Vagina (tissue), 2 donors: Measurements from ENCODE around the gene CDC25A. TPM values are rescaled to one million over a fixed set of nuclear protein-coding genes. Genes with fewer than 3 reads are reported as not detected.

ENCODE experiments used
- DNase-seq, 2 donors: peaks; one replicate each; pipeline ENCODE4 v3.0.0-alpha.2; 2017; ENCODE audit errors: extremely low spot score in 2 of 2
- H3K27ac ChIP-seq: fragments of 200-600 bp; sonication (generic); one replicate; pipeline ENCODE4 v1.5.1; 2019
- H3K27me3 ChIP-seq: fragments of 200-600 bp; sonication (generic); one replicate; pipeline ENCODE4 v1.5.1; 2019
- H3K36me3 ChIP-seq, 2 donors: fragments of 200-600 bp; sonication (generic); one replicate each; pipeline ENCODE4 v1.5.1; 2017 to 2019
- H3K4me1 ChIP-seq: fragments of 200-600 bp; sonication (generic); one replicate; pipeline ENCODE4 v1.5.1; 2019
- H3K4me3 ChIP-seq, 2 donors: fragments of 200-600 bp; sonication (generic); 1 replicate in 1 of 2; 2 replicates in 1 of 2; pipeline ENCODE4 v1.5.1; 2016 to 2019
- H3K9me3 ChIP-seq: fragments of 200-600 bp; sonication (generic); one replicate; pipeline ENCODE4 v1.5.1; 2019
- POLR2A ChIP-seq, 2 donors: fragments of 450-650 bp; IDR thresholded peaks; one replicate each; pipeline ENCODE4 v1.6.1; 2017; ENCODE audit warnings: antibody characterized with exemption in 2 of 2, mild to moderate bottlenecking in 2 of 2, moderate library complexity in 2 of 2
- POLR2AphosphoS5 ChIP-seq, 2 donors: sonication (generic); formaldehyde crosslinking; IDR thresholded peaks; one replicate each; pipeline ENCODE4 v1.9.0; 2017; ENCODE audit warnings: antibody characterized with exemption in 2 of 2, mild to moderate bottlenecking in 2 of 2, low read depth in 1 of 2; ENCODE audit not compliant: insufficient read depth in 1 of 2
- intact Hi-C: fragments of 100-400 bp; cut with DNase I; formaldehyde crosslinking; loops from one replicate; pipeline ENCODE4 v1.15.1; 2023
- total RNA-seq: library from RNA; depleted of rRNA; stranded (reverse); fragments of >200 nt; gene quantifications from one replicate; pipeline ENCODE4 v1.2.3, GENCODE V29; 2016
- TF ChIP-seq, protein P1 (sequence below), 3 experiments: fragments of 450-650 bp in 2 of 3; fragments of 200-600 bp in 1 of 3; sonication (generic) in 1 of 3; IDR thresholded peaks; one replicate each; pipeline ENCODE4 v1.5.1; 2017 to 2019; ENCODE audit warnings: antibody characterized with exemption in 3 of 3, mild to moderate bottlenecking in 2 of 3, moderate library complexity in 2 of 3

CDC25A gene
- total RNA-seq, 1 donor from 2014 or later: 8.8 TPM

DNA sequence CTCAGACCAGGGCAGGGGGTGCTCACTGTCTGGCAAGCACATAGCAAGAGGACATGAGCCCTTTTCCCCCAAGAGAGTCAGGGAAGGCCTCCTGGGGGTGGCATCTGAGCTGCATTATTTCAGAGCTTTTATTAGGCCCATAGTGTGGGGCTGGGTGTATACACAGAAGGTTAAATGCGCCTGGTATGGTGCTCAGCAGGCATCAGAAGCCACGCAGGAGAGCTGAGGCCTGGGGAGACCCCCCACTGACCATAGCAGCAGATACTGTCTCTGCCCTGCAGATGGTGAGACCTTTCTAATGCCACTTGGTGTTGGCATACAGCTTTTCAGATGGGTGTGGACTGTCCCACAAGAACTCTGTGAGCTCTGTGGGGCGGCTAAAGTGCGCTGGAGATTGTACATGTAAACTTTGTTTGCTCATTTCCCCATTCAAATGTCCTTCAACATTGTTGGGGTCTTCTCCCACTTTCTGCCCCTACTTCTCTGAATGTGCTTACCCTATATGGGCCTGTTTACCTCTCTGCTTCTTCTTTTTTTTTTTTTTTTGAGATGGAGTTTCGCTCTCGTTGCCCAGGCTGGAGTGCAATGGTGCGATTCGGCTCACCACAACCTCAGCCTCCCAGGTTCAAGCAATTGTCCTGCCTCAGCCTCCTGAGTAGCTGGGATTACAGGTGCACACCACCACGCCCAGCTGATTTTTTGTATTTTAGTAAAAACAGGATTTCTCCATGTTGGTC lies 62.2 kb downstream of the CDC25A start:
- TF ChIP-seq POLR2AphosphoS5 (IDR thresholded peaks at IDR 0.05; ENCODE audit: insufficient read depth in 1 of 2, low read depth in 1 of 2) (no peak), POLR2A (IDR thresholded peaks at IDR 0.05) (no peak)
- TF ChIP-seq, protein P1, sequence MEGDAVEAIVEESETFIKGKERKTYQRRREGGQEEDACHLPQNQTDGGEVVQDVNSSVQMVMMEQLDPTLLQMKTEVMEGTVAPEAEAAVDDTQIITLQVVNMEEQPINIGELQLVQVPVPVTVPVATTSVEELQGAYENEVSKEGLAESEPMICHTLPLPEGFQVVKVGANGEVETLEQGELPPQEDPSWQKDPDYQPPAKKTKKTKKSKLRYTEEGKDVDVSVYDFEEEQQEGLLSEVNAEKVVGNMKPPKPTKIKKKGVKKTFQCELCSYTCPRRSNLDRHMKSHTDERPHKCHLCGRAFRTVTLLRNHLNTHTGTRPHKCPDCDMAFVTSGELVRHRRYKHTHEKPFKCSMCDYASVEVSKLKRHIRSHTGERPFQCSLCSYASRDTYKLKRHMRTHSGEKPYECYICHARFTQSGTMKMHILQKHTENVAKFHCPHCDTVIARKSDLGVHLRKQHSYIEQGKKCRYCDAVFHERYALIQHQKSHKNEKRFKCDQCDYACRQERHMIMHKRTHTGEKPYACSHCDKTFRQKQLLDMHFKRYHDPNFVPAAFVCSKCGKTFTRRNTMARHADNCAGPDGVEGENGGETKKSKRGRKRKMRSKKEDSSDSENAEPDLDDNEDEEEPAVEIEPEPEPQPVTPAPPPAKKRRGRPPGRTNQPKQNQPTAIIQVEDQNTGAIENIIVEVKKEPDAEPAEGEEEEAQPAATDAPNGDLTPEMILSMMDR (IDR thresholded peaks at IDR 0.05): no peak
- intact Hi-C loops: no loop called here
- Histone ChIP-seq H3K4me3 (no peak overlapping the region), H3K9me3 (no peaks in the 10 kb centered on the region), H3K27me3 (no peaks in the 10 kb centered on the region), H3K4me1 (peaks cover 20% of the 10 kb centered on the region), H3K36me3 (no peaks in the 10 kb centered on the region), H3K27ac (no peak overlapping the region)
- no peak for DNase-seq

DNA sequence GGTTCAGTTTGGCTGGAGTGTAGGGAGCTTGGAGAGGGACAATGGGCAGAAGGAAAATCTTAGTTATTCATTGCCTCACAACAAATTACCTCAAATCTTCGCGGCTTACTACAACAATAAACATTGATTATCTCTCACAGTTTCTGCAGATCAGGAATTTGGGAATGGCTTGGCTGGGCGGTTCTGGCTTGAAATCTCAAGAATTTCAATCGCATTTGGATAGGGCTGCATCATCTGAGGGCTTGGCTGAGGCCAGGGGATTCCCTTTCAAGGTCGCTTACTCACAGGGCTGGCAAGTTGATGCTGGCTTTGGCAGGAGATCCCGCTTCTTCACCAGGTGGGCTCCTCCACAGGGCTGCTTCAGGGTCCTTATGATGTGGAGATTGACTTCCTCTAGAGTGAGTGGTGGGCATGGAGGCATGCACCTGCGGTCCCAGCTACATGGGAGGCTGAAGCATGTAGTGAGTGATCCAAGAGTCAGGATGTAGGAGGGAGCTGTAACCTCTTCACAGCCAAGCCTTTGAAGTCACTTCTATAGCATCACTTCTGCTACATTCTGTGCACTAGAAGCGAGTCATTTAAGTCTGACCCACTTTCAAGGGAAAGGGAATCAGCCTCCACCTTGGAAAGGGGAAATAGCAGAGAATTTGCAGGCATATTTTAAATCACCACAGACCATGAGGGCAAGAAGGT lies 63.1 kb downstream of the CDC25A start:
- H3K4me3 ChIP-seq: no peak overlapping the region
- H3K4me1 ChIP-seq: peaks cover 11% of the 10 kb centered on the region
- intact Hi-C loops: no loop called here
- DNase-seq: no peak
- no peaks in the 10 kb centered on the region for H3K36me3 ChIP-seq
- H3K9me3 ChIP-seq: no peaks in the 10 kb centered on the region
- no peaks in the 10 kb centered on the region for H3K27me3 ChIP-seq
- TF ChIP-seq POLR2AphosphoS5 (IDR thresholded peaks at IDR 0.05; ENCODE audit: insufficient read depth in 1 of 2, low read depth in 1 of 2) (no peak), POLR2A (IDR thresholded peaks at IDR 0.05) (no peak)
- TF ChIP-seq, protein P1 (IDR thresholded peaks at IDR 0.05): no peak
- H3K27ac ChIP-seq: no peak overlapping the region

DNA sequence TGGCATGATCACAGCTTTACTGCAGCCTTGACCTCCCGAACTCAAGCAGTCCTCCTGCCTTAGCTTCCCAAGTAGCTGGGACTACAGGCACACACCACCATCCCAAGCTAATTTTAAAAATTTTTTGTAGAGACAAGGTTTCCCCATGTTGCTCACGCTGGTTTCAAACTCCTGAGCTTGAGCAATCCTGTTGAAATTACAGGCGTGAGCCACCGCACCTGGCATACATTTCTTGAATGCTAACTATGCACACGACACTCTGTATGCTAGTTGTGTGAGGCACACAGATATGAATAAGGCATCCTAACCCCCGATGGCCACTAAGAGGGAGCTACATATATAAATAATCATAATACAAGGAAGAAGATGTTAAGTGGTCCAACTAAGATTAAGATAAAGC lies 64.9 kb downstream of the CDC25A start:
- no peak for DNase-seq
- intact Hi-C loops: no loop called here
- no peaks in the 10 kb centered on the region for H3K36me3 ChIP-seq
- no peaks in the 10 kb centered on the region for H3K9me3 ChIP-seq
- no peak for TF ChIP-seq POLR2AphosphoS5 (IDR thresholded peaks at IDR 0.05; ENCODE audit: insufficient read depth in 1 of 2, low read depth in 1 of 2)
- no peak for TF ChIP-seq POLR2A (IDR thresholded peaks at IDR 0.05)
- TF ChIP-seq, protein P1 (IDR thresholded peaks at IDR 0.05): no peak
- H3K4me1 ChIP-seq: peaks cover 10% of the 10 kb centered on the region
- no peaks in the 10 kb centered on the region for H3K27me3 ChIP-seq
- no peak overlapping the region for H3K4me3 ChIP-seq
- no peak overlapping the region for H3K27ac ChIP-seq

DNA sequence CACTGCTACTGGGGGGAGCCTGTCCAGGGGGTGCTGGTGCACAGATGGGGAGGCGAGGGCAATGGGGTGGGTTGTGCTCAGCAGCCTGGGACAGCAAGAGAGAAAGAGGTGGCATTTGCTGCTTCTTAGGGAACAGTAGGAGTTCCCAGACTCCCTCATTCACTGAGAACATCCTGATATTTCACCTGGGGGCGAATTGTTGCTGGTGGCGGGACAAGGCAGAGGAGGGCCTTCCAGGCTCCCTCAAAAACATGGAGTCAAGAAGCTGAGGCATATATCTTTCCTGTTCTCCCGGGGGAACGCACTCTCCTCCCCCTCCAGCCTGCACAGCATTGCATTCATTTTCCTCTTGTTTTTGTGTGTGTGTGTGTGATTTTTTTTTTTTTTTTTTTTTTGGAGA lies 65.7 kb downstream of the CDC25A start:
- intact Hi-C loops: no loop called here
- no peaks in the 10 kb centered on the region for H3K9me3 ChIP-seq
- no peak for DNase-seq
- H3K36me3 ChIP-seq: no peaks in the 10 kb centered on the region
- TF ChIP-seq POLR2AphosphoS5 (IDR thresholded peaks at IDR 0.05; ENCODE audit: insufficient read depth in 1 of 2, low read depth in 1 of 2): no peak
- TF ChIP-seq POLR2A (IDR thresholded peaks at IDR 0.05): no peak
- TF ChIP-seq, protein P1 (IDR thresholded peaks at IDR 0.05): no peak
- no peaks in the 10 kb centered on the region for H3K27me3 ChIP-seq
- peaks cover 10% of the 10 kb centered on the region for H3K4me1 ChIP-seq
- H3K27ac ChIP-seq: no peak overlapping the region
- no peak overlapping the region for H3K4me3 ChIP-seq

DNA sequence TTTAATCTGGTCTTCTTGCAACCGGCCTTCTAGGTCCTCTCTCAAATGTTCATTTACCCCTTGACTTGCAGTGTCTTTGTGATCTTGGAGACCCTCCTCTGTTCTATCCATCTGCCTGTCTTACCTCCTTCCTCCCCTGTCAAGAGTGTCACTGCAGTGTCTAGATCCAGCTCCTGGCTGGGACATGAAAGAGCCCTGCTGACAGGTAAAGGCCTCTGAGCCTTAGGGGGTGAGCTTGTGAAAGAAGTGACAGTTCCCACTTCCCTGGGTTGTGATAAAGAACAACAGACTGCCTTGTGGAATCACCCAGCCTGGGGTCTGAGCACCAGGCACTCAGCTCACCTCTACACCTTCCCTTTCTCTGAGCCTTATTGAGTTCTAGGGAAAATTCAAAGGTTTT lies 68.0 kb downstream of the CDC25A start:
- TF ChIP-seq POLR2AphosphoS5 (IDR thresholded peaks at IDR 0.05; ENCODE audit: insufficient read depth in 1 of 2, low read depth in 1 of 2) (no peak), POLR2A (IDR thresholded peaks at IDR 0.05) (no peak)
- TF ChIP-seq, protein P1 (IDR thresholded peaks at IDR 0.05): no peak
- Histone ChIP-seq H3K4me1 (peaks cover 10% of the 10 kb centered on the region), H3K27me3 (no peaks in the 10 kb centered on the region), H3K36me3 (no peaks in the 10 kb centered on the region), H3K4me3 (no peak overlapping the region), H3K27ac (no peak overlapping the region), H3K9me3 (no peaks in the 10 kb centered on the region)
- DNase-seq: no peak
- intact Hi-C loops: no loop called here
